ENCODE data around the gene RNF220. TPM values are rescaled to one million over a fixed set of nuclear protein-coding genes. Genes with fewer than 3 reads are reported as not detected.

The RNF220 gene
- total and polyA plus RNA-seq, 4 donors: 44.2 to 70.5 (median 52.8) TPM

- Histone ChIP-seq H3K27me3 (ENCODE audit: control insufficient read depth in 1 of 2, insufficient read depth in 2 of 2, low read length in 1 of 2) (peaks cover 0 to 3% of the 10 kb centered on the region in 2 donors), H3K36me3 (ENCODE audit: control insufficient read depth in 1 of 2, insufficient read depth in 2 of 2, low read length in 1 of 2) (no peaks in the 10 kb centered on the region), H3K9me3 (ENCODE audit: control insufficient read depth, low read length) (no peaks in the 10 kb centered on the region), H3K4me1 (ENCODE audit: control insufficient read depth in 1 of 2, insufficient read depth in 2 of 2, low read length in 2 of 2) (no peaks in the 10 kb centered on the region), H3K27ac (ENCODE audit: low read depth in 1 of 2, low read length in 2 of 2) (no peak overlapping the region), H3K4me3 (ENCODE audit: low read length in 2 of 2) (no peak overlapping the region)
- DNase-seq (no peak), ATAC-seq (ENCODE audit: low FRiP score) (no peak)
- intact Hi-C loops (cut with DNase I): no loop called here
- 90 to 94% methylated on average over 1 of the region's 1 CpG for WGBS, 2 donors
These were observed 37.7 kb downstream of the RNF220 start for GRCh38 chr1:44442791-44443190.

GRCh38 chr1:44447051-44447810 is 42.2 kb downstream of the RNF220 start:
- no peaks in the 10 kb centered on the region for H3K4me1 ChIP-seq (ENCODE audit: control insufficient read depth in 1 of 2, insufficient read depth in 2 of 2, low read length in 2 of 2)
- intact Hi-C loops (cut with DNase I): no loop called here
- no peak for DNase-seq
- no peak overlapping the region for H3K4me3 ChIP-seq (ENCODE audit: low read length in 2 of 2)
- no peak for ATAC-seq (ENCODE audit: low FRiP score)
- no peaks in the 10 kb centered on the region for H3K9me3 ChIP-seq (ENCODE audit: control insufficient read depth, low read length)
- H3K27ac ChIP-seq (ENCODE audit: low read depth in 1 of 2, low read length in 2 of 2): no peak overlapping the region
- WGBS, 2 donors: 89 to 90% methylated on average over 6 of the region's 6 CpGs
- no peaks in the 10 kb centered on the region for H3K36me3 ChIP-seq (ENCODE audit: control insufficient read depth in 1 of 2, insufficient read depth in 2 of 2, low read length in 1 of 2)
- peaks cover 0 to 3% of the 10 kb centered on the region in 2 donors for H3K27me3 ChIP-seq (ENCODE audit: control insufficient read depth in 1 of 2, insufficient read depth in 2 of 2, low read length in 1 of 2)

- DNase-seq: no peak
- H3K27me3 ChIP-seq (ENCODE audit: control insufficient read depth in 1 of 2, insufficient read depth in 2 of 2, low read length in 1 of 2): peaks cover 2 to 4% of the 10 kb centered on the region in 2 donors
- H3K27ac ChIP-seq (ENCODE audit: low read depth in 1 of 2, low read length in 2 of 2): no peak overlapping the region
- intact Hi-C loops (cut with DNase I): no loop called here
- H3K36me3 ChIP-seq (ENCODE audit: control insufficient read depth in 1 of 2, insufficient read depth in 2 of 2, low read length in 1 of 2): no peaks in the 10 kb centered on the region
- no peaks in the 10 kb centered on the region for H3K4me1 ChIP-seq (ENCODE audit: control insufficient read depth in 1 of 2, insufficient read depth in 2 of 2, low read length in 2 of 2)
- ATAC-seq (ENCODE audit: low FRiP score): no peak
- peaks cover 3% of the 10 kb centered on the region for H3K9me3 ChIP-seq (ENCODE audit: control insufficient read depth, low read length)
- no peak overlapping the region for H3K4me3 ChIP-seq (ENCODE audit: low read length in 2 of 2)
These were observed 48.8 kb downstream of the RNF220 start for GRCh38 chr1:44453798-44454349.

- intact Hi-C loops (cut with DNase I): no loop called here
- 96 to 97% methylated on average over 3 of the region's 3 CpGs for WGBS, 2 donors
- no peaks in the 10 kb centered on the region for H3K36me3 ChIP-seq (ENCODE audit: control insufficient read depth in 1 of 2, insufficient read depth in 2 of 2, low read length in 1 of 2)
- H3K9me3 ChIP-seq (ENCODE audit: control insufficient read depth, low read length): peaks cover 3% of the 10 kb centered on the region
- peaks cover 2 to 4% of the 10 kb centered on the region in 2 donors for H3K27me3 ChIP-seq (ENCODE audit: control insufficient read depth in 1 of 2, insufficient read depth in 2 of 2, low read length in 1 of 2)
- H3K27ac ChIP-seq (ENCODE audit: low read depth in 1 of 2, low read length in 2 of 2): no peak overlapping the region
- ATAC-seq (ENCODE audit: low FRiP score) (no peak), DNase-seq (no peak)
- H3K4me1 ChIP-seq (ENCODE audit: control insufficient read depth in 1 of 2, insufficient read depth in 2 of 2, low read length in 2 of 2): no peaks in the 10 kb centered on the region
- no peak overlapping the region for H3K4me3 ChIP-seq (ENCODE audit: low read length in 2 of 2)
These were observed 49.6 kb downstream of the RNF220 start for GRCh38 chr1:44454704-44455103.

GRCh38 chr1:44460107-44460882 is 55.2 kb downstream of the RNF220 start:
- H3K27me3 ChIP-seq (ENCODE audit: control insufficient read depth in 1 of 2, insufficient read depth in 2 of 2, low read length in 1 of 2): peaks cover 0 to 2% of the 10 kb centered on the region in 2 donors
- WGBS, 2 donors: 79% methylated on average over 12 of the region's 12 CpGs

GRCh38 chr1:44464361-44464760 is 59.3 kb downstream of the RNF220 start:
- H3K9me3 ChIP-seq (ENCODE audit: control insufficient read depth, low read length): peaks cover 2% of the 10 kb centered on the region
- H3K4me1 ChIP-seq (ENCODE audit: control insufficient read depth in 1 of 2, insufficient read depth in 2 of 2, low read length in 2 of 2): no peaks in the 10 kb centered on the region
- WGBS, 2 donors: 84 to 86% methylated on average over 3 of the region's 3 CpGs

More at GRCh38 chr1:44460107-44460882, 55.2 kb downstream of the RNF220 start:
- DNase-seq: no peak
- intact Hi-C loops (cut with DNase I): no loop called here
- Histone ChIP-seq H3K4me1 (ENCODE audit: control insufficient read depth in 1 of 2, insufficient read depth in 2 of 2, low read length in 2 of 2) (no peaks in the 10 kb centered on the region), H3K9me3 (ENCODE audit: control insufficient read depth, low read length) (peaks cover 3% of the 10 kb centered on the region), H3K4me3 (ENCODE audit: low read length in 2 of 2) (no peak overlapping the region), H3K36me3 (ENCODE audit: control insufficient read depth in 1 of 2, insufficient read depth in 2 of 2, low read length in 1 of 2) (no peaks in the 10 kb centered on the region), H3K27ac (ENCODE audit: low read depth in 1 of 2, low read length in 2 of 2) (no peak overlapping the region)
- ATAC-seq (ENCODE audit: low FRiP score): no peak

GRCh38 chr1:44467566-44467965 is 62.5 kb downstream of the RNF220 start:
- DNase-seq: no peak
- H3K27ac ChIP-seq (ENCODE audit: low read depth in 1 of 2, low read length in 2 of 2): no peak overlapping the region
- H3K9me3 ChIP-seq (ENCODE audit: control insufficient read depth, low read length): peaks cover 2% of the 10 kb centered on the region
- H3K27me3 ChIP-seq (ENCODE audit: control insufficient read depth in 1 of 2, insufficient read depth in 2 of 2, low read length in 1 of 2): no peaks in the 10 kb centered on the region
- no peak for ATAC-seq (ENCODE audit: low FRiP score)
- intact Hi-C loops (cut with DNase I): no loop called here
- H3K4me1 ChIP-seq (ENCODE audit: control insufficient read depth in 1 of 2, insufficient read depth in 2 of 2, low read length in 2 of 2): peaks cover 0 to 3% of the 10 kb centered on the region in 2 donors
- no peak overlapping the region for H3K4me3 ChIP-seq (ENCODE audit: low read length in 2 of 2)
- no peaks in the 10 kb centered on the region for H3K36me3 ChIP-seq (ENCODE audit: control insufficient read depth in 1 of 2, insufficient read depth in 2 of 2, low read length in 1 of 2)
- 65 to 68% methylated on average over 4 of the region's 4 CpGs for WGBS, 2 donors

More at GRCh38 chr1:44464361-44464760, 59.3 kb downstream of the RNF220 start:
- intact Hi-C loops (cut with DNase I): no loop called here
- Histone ChIP-seq H3K27me3 (ENCODE audit: control insufficient read depth in 1 of 2, insufficient read depth in 2 of 2, low read length in 1 of 2) (no peaks in the 10 kb centered on the region), H3K27ac (ENCODE audit: low read depth in 1 of 2, low read length in 2 of 2) (no peak overlapping the region), H3K4me3 (ENCODE audit: low read length in 2 of 2) (no peak overlapping the region), H3K36me3 (ENCODE audit: control insufficient read depth in 1 of 2, insufficient read depth in 2 of 2, low read length in 1 of 2) (no peaks in the 10 kb centered on the region)
- no peak for DNase-seq
- no peak for ATAC-seq (ENCODE audit: low FRiP score)

- Histone ChIP-seq H3K4me1 (ENCODE audit: control insufficient read depth in 1 of 2, insufficient read depth in 2 of 2, low read length in 2 of 2) (peaks cover 0 to 3% of the 10 kb centered on the region in 2 donors), H3K36me3 (ENCODE audit: control insufficient read depth in 1 of 2, insufficient read depth in 2 of 2, low read length in 1 of 2) (no peaks in the 10 kb centered on the region), H3K4me3 (ENCODE audit: low read length in 2 of 2) (no peak overlapping the region), H3K27me3 (ENCODE audit: control insufficient read depth in 1 of 2, insufficient read depth in 2 of 2, low read length in 1 of 2) (no peaks in the 10 kb centered on the region), H3K27ac (ENCODE audit: low read depth in 1 of 2, low read length in 2 of 2) (no peak overlapping the region), H3K9me3 (ENCODE audit: control insufficient read depth, low read length) (no peaks in the 10 kb centered on the region)
- WGBS, 2 donors: 83 to 95% methylated on average over 2 of the region's 2 CpGs
- DNase-seq: no peak
- ATAC-seq (ENCODE audit: low FRiP score): no peak
- intact Hi-C loops (cut with DNase I): no loop called here
These were observed 66.9 kb downstream of the RNF220 start for GRCh38 chr1:44471911-44472453.

Data from aorta (tissue), 5 donors.